Bone marrow (tissue), 2 donors: Measurements from ENCODE around the gene ZC3H4.
"Not testable (repeated sequence)": the region's sequence is repeated elsewhere in the genome, so short reads cannot be mapped to it uniquely, and the experiment has no call there.

ENCODE experiments used
- DNase-seq, 2 donors: peaks; one replicate each; lab custom pipeline; 2025; lab: John Stamatoyannopoulos, UW

ZC3H4 gene

DNA sequence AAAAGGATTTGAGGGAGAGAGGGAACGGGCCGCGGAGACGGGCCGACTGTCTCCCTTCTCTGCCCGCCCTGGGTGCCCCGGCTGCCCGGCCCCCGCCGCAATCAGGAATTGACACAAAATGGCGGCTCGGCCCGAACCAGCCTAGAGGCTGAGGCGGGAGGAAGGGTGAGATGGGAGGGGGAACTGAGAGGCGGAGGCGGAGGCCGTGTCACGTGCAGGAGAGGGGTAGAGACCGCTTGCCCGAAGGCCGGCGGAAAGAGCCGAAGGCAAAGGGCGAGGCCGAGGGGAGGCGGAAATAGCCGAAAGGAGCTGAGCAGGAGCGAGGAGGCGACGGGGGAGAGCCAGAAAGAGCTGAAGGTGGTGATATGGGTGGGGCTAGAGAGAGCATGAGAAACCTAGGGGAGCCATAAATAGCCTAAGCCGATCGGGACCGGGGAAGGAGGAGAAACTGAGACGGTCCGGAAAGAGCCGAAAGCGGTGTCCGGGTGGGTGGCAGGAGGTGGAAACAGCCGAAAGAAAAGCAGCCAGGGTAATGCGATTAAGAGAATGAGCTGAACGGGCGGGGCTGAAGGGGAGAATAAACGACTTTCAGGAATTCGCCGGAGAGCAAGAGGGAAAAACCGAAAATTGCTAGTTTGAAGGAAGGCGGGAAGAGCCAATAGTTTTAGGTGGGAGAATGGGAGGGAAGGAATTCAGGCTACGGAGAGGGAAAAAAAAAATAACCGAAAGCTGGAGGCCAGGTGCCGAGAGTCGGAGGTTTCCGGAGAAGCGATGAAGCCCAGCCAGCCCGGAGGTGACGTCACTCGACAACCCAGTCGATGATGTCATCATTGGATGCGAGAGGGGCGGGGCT is at the start of gene ZC3H4:
Gene ZC3H4, minus strand, starts transcription at position 780 of the 853 bp plus-strand sequence. CDS start 1,192 bp downstream, outside the sequence.
- peak; percentile 96 to 100 for DNase-seq

DNA sequence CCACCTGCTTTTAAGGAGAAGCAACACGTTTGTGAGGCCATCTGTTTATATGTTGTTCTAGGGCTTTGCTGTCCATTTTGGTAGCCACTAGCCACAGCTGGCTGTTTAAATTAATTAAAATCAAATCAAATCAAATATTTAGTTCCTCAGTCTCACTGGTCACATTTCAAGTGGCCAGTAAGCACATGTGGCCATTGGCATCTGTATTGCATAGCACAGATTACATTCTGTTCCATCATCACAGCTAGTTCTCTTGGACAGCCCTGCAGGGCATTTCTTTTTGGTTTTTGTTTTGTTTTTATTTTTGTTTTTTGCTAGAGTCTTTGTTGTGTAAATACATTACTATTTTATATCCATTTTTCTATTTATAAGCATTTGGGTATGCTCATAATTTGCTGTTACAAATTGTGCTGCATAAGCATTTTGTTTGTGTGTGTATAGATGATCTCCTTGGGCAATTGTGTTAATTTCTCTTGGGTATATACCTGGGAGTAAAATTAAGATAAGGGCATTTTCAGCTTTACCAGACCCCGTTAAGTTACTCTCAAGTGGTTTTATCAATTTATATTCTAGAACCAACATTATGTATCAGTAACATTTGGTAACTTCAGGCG is 48.4 kb upstream of the ZC3H4 start:
- DNase-seq = no peak

DNA sequence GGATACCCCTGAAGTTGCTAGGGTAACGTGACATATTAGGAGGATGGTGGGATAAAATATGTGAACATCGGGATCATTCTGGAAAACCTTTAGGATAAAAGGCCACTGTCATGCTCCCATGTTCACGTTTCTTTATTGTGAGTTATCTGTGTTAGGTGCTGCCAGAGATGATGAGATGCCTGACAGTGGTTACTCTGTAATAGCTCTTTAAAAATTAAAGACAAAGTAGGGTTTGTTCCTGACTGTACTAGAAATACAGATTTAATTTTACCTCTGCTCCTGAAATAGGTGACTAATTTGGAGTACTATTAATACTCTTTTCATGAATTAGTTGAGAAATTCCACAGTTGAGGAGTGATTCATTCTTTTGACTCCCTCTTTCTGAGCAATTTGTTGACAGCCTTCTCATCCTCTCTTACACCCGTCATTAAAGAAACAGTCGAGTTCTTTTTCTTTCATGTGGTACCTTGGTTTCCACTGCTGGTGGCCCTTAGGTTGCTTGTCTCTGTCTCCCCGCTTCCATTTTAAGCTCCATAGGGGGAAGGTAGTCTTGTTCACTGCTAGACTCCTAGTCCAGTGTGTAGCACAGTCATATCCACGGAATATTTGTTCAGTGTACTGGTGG is 45.4 kb upstream of the ZC3H4 start:
- no peak for DNase-seq

DNA sequence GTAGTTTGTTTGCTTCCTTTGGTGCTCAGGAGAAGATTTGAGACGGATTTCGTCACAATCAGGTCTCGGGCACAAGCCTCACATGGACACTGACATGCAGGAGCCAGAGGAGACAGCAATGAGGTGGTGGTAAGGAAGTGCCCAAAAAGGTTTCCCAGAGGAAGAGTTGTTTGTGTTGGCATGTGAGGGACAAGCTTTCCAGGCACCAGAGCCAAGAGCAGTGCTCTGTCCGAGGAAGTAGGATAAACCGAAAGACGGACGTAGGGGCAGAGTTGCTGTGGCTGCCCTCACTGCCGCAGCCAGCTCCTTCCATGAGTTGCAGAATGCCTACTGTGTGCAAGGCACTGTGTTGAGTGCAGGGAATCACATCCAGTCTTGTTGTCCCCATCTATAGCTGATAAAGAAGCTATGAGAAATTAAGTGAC is 44.8 kb upstream of the ZC3H4 start:
- DNase-seq = no peak

DNA sequence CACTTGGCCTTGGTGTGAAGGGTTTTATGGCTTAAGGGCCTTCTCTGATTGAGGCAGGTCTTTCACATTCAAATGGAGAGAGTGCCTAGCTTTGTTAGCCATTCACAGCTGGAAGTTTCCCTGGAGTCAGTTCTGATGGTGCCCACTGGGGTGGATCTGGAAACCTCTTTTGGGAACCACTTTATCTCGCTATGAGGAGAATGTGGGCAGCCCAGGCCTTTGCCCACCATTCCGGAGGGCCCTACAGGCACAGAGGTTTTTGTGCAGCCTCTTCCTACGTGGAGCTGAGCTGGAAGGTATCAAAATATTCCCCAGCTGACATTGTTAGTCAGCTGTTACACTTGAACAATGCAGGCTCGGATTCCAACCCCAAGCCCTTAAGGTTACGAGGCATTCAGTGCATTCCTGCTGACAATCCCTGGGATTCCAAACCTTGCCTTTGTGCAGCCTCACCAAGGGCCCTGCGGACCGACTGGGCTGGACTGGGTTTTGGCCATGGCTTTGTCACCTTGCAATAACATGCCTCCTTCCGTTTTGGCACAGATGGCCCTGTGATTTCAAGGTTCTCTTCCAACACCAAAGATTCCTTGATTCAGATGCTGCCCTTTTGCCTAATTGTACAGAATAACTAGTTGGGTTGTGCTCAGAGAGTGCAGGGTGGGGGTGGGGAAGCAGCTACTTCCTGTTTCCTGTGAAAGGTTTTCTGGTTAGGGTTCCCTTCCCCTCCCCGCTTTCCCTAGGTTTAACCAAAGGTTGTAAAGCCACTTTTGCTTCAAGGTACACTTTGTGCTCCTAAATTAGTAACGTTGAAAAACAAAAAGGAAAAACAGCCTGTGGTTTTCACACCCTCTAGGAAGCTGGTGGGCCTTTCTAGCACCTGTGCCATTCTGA is 44.1 kb upstream of the ZC3H4 start:
- peak in 1 of 2 donors; percentile 39 for DNase-seq

DNA sequence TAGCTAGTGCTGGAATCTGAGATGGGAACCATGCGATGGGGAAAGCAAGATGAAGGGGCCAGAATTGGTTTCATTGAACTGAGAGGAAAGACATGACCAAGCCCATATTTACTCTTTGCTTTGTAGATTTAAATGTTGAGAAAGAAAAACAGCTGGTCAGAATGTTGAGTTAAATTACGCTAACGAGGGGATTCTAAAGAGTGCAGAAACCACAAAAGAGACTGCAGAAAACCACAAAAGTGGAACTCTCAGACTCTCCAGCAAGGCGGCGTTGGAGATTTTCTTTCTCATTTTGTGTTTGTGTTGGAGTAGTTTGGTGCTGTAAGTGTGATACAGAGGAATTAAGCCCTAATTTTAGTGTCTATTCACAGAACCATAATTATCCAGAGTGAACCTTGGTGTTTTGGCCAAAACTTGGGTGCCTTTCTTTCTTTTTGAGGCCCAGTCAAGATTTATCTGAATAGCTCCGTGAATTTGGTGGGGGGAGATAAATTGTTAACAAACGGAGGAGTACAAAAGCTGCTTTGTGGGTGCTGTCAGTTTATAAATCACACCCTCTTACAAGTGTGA is 43.4 kb upstream of the ZC3H4 start:
- DNase-seq = peak in 1 of 2 donors; percentile 19

DNA sequence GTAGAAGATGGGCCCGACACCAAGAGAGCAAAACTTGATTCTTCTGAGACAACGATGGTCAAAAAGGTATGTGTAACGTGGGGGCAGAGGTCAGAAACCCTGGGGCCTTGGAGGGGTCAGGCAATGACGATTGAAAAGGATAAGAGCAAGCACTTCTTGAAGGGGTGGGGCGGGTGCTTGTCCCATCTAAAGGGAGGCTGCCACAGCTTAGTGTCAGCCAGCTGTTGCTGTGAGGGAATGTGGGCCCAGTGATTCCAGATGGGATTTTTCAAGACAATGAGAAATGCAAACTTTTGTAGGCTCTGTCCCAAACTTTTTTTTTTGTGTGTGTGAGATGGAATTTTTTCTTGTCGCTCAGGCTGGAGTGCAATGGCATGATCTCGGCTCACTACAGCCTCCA is 41.6 kb upstream of the ZC3H4 start:
- no peak for DNase-seq

DNA sequence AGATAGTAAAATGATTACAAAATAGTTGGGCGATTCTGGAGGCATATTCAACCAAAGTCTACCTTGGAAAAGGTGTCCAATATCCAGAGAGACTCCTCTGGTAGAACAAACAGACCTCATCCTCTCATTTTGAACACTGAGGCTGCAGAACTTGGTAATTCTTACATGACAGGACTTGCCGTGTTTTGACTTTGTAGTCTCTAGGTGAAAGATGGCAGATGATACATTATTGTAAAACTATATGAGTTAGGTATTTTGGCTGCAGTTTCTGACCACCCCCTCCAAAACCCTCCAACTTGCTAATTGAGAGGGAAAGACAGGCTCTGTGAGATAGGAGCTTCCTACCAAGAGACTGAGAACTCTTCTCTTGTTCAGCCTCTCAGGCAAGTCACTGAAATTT is 39.7 kb upstream of the ZC3H4 start:
- DNase-seq = no peak

DNA sequence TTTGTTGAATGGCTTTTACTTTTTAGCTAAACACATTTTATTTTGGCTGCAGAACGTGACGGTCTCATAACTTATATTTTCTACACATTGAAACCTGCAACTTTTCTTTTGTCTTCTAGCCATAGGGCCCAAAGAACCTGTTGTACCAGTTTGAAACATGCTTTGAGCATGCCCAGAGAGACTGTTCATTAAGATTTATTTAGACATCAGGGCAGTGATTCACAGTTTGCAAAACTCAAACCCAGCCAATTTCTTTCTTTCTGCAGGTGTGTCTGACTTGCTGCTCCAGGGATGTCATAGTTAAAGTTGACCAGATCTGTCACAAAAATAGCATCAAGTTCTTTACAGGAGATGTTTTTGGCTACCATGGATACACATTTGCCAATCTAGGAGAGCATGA is 39.1 kb upstream of the ZC3H4 start:
- DNase-seq = no peak

DNA sequence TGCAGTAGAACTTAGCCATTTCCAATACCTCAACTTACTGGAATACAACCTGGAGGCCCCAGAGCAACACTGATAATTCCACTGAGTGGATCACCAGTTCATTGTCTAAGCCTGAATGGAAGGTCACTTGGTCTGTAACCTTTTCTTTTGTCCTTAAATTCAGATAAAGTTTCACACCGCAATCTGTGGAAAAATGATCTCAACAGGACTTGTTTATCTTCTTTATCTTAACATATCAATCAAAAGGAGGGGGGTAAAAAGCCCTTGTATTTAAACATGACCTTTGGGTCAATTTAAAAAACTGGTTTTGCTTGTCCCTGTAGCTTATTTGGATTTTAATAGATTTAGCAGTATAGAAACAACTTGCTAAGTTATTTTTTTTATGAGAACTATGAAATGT is 38.6 kb upstream of the ZC3H4 start:
- no peak for DNase-seq

DNA sequence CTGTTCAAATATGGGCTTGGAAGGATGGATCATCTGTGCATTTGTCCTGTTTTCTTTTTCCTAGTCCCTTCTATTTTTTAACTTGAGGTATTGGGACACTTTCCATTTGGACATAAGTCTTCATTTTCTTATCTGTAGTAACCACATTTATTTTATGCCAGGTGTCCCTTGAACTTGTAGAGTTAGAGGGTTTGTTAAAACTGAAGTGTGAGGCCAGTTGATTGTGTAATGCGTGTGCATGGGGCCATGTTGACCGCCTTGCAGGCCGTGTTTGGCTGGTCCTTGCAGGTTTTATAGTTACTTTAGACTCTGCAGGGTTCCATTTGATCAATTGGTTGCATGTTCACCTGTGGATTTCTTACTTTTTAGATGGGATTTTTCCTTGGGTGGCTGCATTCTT is 38.1 kb upstream of the ZC3H4 start:
- DNase-seq = no peak

DNA sequence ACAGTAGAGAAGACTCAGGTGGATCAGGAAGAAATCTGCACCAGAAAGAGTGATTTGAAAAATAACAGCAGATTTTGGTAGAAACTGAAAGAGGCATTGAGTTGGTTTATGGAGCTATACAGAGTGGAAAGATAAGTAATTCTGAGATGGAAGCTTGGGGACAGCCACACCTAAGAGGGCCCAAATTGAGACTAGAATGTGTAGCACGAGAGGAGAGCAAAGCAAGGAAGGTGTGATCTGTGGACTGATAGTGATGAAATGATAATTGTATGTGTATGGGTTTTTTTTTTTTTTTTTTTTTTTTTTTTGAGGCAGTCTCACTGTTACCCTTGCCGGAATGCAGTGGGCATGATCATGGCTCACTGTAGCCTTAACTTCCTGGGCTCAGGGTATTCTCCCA is 33.3 kb upstream of the ZC3H4 start:
- no peak for DNase-seq

DNA sequence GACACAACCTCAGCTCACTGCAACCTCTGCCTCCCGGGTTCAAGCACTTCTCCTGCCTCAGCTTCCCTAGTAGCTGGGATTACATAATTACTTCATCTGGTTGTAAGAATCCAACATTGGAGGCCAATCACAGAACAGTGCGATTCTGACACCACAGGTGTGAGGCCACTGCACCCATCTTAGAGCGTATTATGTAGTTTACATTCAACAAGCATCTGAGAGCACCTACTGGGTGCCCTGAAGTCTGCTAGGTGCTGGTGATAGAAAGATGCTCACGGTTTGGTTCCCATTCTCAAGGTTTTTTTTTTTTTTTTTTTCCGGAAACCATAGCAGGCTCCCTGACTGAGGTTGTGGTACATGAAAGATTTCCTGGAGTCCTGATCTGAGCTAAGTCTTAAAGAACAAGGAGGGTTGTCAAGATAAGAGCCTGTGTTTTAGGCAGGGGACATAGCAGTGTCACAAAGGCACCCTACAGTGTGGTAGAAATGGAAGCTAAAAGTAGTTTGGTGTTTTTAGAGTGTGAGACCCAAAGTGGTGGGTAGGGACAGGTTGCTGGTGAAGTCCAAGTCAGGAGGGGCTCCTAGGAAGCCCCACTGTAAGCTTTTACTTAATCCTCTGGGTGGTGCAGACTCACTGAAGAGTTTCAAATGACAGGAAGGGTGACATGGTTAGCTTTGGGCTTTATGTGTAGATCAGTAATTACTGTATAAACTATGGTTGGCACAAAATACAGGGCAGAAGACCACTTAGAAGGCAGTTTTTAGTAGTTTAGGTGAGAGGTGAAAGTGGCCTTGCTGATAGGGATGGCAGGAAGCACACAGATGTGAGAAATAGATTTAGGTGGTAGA is 32.3 kb upstream of the ZC3H4 start:
- DNase-seq = no peak

DNA sequence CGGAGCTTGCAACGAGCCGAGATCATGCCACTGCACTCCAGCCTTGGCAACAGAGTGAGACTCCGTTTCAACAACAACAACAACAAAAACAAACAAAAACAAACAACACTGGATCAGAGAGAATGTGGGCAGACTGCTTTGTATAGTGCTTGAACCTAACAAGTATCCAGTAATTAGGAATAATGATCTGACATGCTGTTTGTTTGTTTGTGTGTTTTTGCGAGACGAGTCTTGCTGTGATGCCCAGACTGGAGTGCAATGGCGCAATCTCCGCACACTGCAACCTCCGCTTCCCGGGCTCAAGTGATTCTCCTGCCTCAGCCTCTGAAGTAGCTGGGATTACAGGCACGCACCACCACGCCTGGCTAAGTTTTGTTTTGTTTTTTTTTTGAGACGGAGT is 31.1 kb upstream of the ZC3H4 start:
- no peak for DNase-seq

DNA sequence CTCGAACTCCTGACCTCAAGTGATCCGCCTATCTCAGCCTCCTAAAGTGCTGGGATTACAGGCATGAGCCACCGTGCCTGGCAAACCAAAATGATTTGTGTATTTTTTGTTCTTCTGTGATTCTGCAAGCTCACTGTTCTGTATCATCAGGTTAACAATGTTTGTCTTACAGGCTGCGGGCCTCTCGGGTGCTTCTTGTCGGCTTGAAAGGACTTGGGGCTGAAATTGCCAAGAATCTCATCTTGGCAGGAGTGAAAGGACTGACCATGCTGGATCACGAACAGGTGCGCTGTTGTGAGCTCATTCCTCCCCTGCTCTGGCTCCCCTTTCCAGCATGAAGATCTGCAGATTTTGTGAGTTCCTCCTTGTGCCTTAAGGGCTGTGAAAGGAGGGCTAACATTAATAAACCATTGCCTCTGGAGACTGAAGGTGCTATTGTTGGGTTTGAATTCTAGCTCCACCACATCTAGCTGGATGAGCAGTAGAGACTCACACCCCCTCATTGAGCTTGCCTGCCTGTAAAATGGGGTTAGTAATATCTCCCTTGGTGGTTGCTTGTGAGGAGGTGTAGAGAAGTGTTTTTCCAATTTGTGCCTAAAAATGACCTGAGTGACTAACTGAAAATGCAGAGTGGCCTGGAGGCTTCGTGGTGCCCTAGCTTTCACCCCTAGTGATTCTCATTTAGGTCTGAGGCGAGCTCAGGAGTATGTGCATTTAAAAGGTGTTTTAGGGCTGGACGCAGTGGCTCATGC is 29.9 kb upstream of the ZC3H4 start:
- no peak for DNase-seq

DNA sequence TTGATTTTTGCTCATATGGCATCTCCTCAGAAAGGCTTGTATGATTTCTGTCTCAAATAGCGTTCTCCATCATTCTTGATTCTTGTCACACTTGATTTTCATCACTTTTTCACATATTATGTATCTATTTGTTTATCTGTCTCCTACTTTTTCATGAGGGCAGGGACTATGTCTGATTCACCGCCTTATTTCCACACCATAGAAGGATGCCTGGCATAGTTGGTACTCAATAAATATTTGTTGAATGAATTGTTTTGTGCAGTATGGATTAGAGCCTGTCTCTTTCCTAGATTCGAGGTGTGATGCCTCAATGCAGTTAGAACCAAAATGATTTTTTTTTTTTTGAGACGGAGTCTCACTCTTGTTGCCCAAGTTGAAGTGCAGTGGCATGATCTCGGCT is 29.2 kb upstream of the ZC3H4 start:
- no peak for DNase-seq

DNA sequence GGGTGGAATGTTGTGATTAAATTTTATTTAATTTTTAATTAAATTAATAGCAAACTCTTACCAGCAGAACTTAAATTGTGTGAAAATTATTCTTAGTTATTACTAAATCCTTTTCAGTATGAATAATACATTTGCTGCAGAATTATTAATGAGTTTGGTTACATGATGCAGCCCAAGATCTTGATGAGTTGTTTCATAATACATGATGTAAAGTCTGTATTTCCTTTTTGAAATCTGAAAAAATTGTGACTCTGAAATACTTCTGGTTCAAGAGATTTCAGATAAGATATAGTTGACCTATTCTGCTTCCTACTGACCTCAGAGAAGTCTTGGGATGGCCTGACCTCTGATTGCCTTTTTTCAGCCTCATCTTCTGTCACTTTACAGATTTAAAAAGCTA is 28.1 kb upstream of the ZC3H4 start:
- DNase-seq = no peak

DNA sequence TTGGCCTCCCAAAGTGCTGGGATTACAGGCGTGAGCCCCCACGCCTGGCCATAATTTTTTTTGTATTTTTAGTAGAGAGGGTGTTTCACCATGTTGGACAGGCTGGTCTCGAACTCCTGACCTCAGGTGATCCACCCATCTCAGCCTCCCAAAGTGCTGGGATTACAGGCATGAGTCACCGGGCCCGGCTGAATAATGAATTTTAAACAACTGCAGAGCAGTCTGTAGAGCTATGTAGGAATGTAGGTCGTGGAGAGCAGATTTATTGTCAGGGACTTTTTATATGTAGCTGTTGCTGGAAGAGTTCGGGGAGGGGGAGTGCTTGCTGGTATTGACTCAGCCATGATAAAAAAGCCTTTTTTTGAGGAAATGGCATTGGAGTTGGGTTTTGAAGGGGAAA is 27.7 kb upstream of the ZC3H4 start:
- DNase-seq = not testable (repeated sequence)

DNA sequence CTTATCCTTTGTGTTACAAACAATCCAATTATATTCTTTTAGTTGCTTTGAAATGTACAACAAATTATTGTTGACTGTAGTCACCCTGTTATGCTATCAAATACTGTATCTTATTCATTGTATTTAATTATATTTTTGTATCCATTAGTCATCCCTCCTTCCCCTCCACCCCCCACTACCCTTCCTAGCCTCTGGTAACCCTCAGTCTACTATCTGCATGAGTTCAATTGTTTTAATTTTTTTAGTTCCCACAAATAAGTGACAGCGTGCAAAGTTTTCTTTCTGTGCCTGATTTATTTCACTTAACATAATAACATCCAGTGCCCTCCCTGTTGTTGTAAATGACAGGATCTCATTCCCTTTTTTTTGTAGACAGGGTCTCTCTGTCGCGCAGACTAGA is 21.6 kb upstream of the ZC3H4 start:
- no peak for DNase-seq

DNA sequence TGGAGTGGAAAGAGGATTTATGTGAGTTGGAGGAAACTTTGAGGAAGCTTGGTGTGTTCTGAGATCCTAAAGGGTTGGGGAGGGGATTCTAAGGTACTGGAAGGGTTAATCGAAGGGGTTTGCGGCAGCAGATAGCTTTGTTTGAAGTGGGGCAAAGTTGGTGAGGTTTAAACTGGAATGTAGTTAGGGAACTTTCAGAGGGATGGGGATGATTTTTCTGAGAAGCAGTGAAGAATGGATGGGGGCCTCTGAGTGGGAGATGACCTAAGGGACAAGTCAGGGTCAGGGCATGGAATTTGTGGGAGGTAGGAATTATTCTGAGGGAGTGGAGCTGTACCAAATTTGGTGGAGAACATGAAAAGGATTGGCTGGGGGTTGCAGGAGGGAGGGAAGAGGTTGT is 21.0 kb upstream of the ZC3H4 start:
- DNase-seq = no peak
